Tibial nerve (tissue), 3 donors: ENCODE measurements around the gene KDM5A.

ENCODE experiments used
- CTCF ChIP-seq, 5 experiments: fragments of 200-600 bp in 3 of 5; fragments of 450-650 bp in 2 of 5; sonication (generic) in 3 of 5; IDR thresholded peaks; one replicate each; pipeline ENCODE4 v1.5.1; 2016 to 2019; ENCODE audit warnings: antibody characterized with exemption in 5 of 5, mild to moderate bottlenecking in 3 of 5, moderate library complexity in 2 of 5
- POLR2A ChIP-seq, 2 donors: fragments of 450-650 bp; IDR thresholded peaks; one replicate each; pipeline ENCODE4 v1.6.1; 2017; ENCODE audit warnings: antibody characterized with exemption in 2 of 2, mild to moderate bottlenecking in 2 of 2, moderate library complexity in 2 of 2

GRCh38 chr12:291153-291723, 97.9 kb downstream of the KDM5A start:
- TF ChIP-seq CTCF (IDR thresholded peaks at IDR 0.05) (no peak), POLR2A (IDR thresholded peaks at IDR 0.05) (no peak)
